ENCODE data around the gene NKTR. TPM values are rescaled to one million over a fixed set of nuclear protein-coding genes. Genes with fewer than 3 reads are reported as not detected.
"Not testable (repeated sequence)": the region's sequence is repeated elsewhere in the genome, so short reads cannot be mapped to it uniquely, and the experiment has no call there.

The NKTR gene
- total and polyA plus RNA-seq, 2 of the 13 experiments (the other 11 are each of a cell fraction or from before 2014, with no cell fraction given), result 41.3 to 59.6 TPM

- DNase-seq (ENCODE audit: low spot score); FAIRE-seq; H2AFZ ChIP-seq (ENCODE audit: low read length); H4K20me1 ChIP-seq (ENCODE audit: insufficient read depth, low read length); CTCF ChIA-PET (ENCODE audit: low intra/inter-chr PET ratio, low total read pairs); H3K9ac ChIP-seq (ENCODE audit: insufficient read depth, low read depth, low read length); H3K27me3 ChIP-seq (ENCODE audit: control insufficient read depth in 1 of 2, insufficient read depth in 2 of 2, low read length in 2 of 2); intact Hi-C loops (cut with micrococcal nuclease; ENCODE audit: unreplicated experiment); ATAC-seq; H3K4me3 ChIP-seq (replicated peaks in 1 of 3; ENCODE audit: insufficient read depth in 1 of 3, low read depth in 2 of 3, low read length in 3 of 3); H3K27ac ChIP-seq (ENCODE audit: extremely low read length, insufficient read depth, low read length); H3K9me3 ChIP-seq (ENCODE audit: low read length); POLR2A ChIA-PET; BruUV-seq (replicated peaks); in situ Hi-C loops (cut with HindIII; ENCODE audit: extremely low pct_ligation_motif_present, low pct_unique_long_range_greater_than_20kb); H3K4me2 ChIP-seq (ENCODE audit: low read depth, low read length): not testable (repeated sequence)
- 94% methylated on average over 7 of the region's 7 CpGs for WGBS (ENCODE audit: low lambda C conversion rate)
- H3K36me3 ChIP-seq (replicated peaks in 1 of 2; ENCODE audit: control insufficient read depth in 1 of 2, insufficient read depth in 2 of 2, low read length in 2 of 2), result peaks cover 0 to 14% of the 10 kb centered on the region in 2 experiments; a peak in 3 of 5 replicates
- TF ChIP-seq FOSL2 (CRISPR knock-in tag; IDR thresholded peaks at IDR 0.05), result 0 out of 2 replicates have a peak, but pooled peaks have one; percentile 6
- peaks cover 22% of the 10 kb centered on the region for H3K4me1 ChIP-seq (ENCODE audit: insufficient read depth, low read length)
- peaks cover 21% of the 10 kb centered on the region for H3K79me2 ChIP-seq (ENCODE audit: insufficient read depth, low read length)
These were observed 3.4 kb upstream of the NKTR start for GRCh38 chr3:42597098-42597497.

DNA sequence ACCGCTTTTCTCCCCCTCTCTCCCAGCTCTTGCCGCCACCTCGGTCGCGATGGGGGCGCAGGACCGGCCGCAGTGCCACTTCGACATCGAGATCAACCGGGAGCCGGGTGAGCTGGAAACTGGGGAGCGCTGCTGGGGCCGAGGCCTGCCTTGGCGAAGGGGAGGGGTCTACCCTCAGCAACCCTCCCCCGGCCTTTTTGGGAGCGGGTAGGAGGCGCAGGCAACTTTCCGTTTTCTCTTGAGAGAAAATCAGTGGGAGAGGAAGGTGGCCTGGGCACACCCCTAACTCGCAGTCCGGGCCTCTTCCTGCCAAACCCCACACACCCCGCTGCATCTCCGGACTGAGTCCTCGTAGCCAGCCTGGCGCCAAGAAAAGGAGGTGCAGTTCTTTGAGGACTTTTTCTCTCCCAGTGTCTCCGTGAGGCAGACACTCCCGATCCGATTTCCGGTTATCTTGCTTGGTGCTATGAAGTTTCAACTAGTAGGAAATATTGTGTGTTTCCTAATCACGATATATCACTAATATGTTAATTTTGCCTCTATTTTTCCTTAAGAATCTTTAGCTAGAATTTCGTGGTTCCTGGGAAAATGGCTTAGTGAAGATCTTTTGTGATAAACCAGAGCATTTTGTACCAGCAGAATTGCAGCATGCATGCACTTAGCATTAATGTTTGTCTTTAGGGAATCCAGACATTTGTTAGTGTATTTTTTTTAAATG lies 631 bp downstream of the NKTR start:
- intact Hi-C loops (cut with micrococcal nuclease; ENCODE audit: unreplicated experiment) (loop anchor here (2.0 to 5.0 kb wide), 2 partner anchors 28 to 131 kb away; no protein-coding TSS in a partner anchor), in situ Hi-C loops (cut with HindIII; ENCODE audit: extremely low pct_ligation_motif_present, low pct_unique_long_range_greater_than_20kb) (no loop called here)
- peak; percentile 16 for DNase-seq (ENCODE audit: low spot score)
- Histone ChIP-seq H3K27me3 (ENCODE audit: control insufficient read depth in 1 of 2, insufficient read depth in 2 of 2, low read length in 2 of 2) (no peaks in the 10 kb centered on the region; a peak in 1 of 5 replicates), H3K4me1 (ENCODE audit: insufficient read depth, low read length) (peaks cover 39% of the 10 kb centered on the region), H3K9me3 (ENCODE audit: low read length) (no peaks in the 10 kb centered on the region), H3K4me2 (ENCODE audit: low read depth, low read length) (peak overlapping the region; percentile 81), H3K9ac (ENCODE audit: insufficient read depth, low read depth, low read length) (peak overlapping the region; percentile 92), H4K20me1 (ENCODE audit: insufficient read depth, low read length) (peaks cover 35% of the 10 kb centered on the region), H3K79me2 (ENCODE audit: insufficient read depth, low read length) (peaks cover 52% of the 10 kb centered on the region), H3K4me3 (replicated peaks in 1 of 3; ENCODE audit: insufficient read depth in 1 of 3, low read depth in 2 of 3, low read length in 3 of 3) (peak overlapping the region; percentile 74 to 85 (median 79)), H3K36me3 (replicated peaks in 1 of 2; ENCODE audit: control insufficient read depth in 1 of 2, insufficient read depth in 2 of 2, low read length in 2 of 2) (no peaks in the 10 kb centered on the region; a peak in 1 of 5 replicates), H2AFZ (ENCODE audit: low read length) (no peak overlapping the region), H3K27ac (ENCODE audit: extremely low read length, insufficient read depth, low read length) (peak overlapping the region; percentile 98)
- under 1% methylated on average over 26 of the region's 31 CpGs for WGBS (ENCODE audit: low lambda C conversion rate)
- ChIA-PET POLR2A (interaction anchor here (0.6 to 3.6 kb wide), 22 partner anchors 8 to 228 kb away, joined by 3 to 76 read pairs (median 6); partner anchors contain the start of genes HIGD1A, SEC22C and SS18L2), CTCF (ENCODE audit: low intra/inter-chr PET ratio, low total read pairs) (no interaction called here)
- no peak for FAIRE-seq
- ATAC-seq, result no peak
- BruUV-seq (replicated peaks), result no TSS peak
- TF ChIP-seq, protein P1, sequence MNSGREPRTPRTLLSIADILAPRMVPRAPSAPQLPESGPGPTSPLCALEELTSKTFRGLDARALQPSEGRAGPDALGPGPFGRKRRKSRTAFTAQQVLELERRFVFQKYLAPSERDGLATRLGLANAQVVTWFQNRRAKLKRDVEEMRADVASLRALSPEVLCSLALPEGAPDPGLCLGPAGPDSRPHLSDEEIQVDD (CRISPR knock-in tag; IDR thresholded peaks at IDR 0.05; ENCODE audit: borderline replicate concordance), result 0 out of 2 replicates have a peak, but pooled peaks have one; percentile 40
- TF ChIP-seq ZNF746 (CRISPR knock-in tag; IDR thresholded peaks at IDR 0.05) (no peak), PRDM10 (CRISPR knock-in tag; IDR thresholded peaks at IDR 0.05; ENCODE audit: low read depth) (no peak), RBFOX2 (IDR thresholded peaks at IDR 0.05; ENCODE audit: low read depth, low read length) (peak; percentile 80), NCOA1 (CRISPR knock-in tag; IDR thresholded peaks at IDR 0.05) (peak; percentile 84; the same call in 1 of the 2 replicates), GATA4 (IDR thresholded peaks at IDR 0.05; ENCODE audit: borderline replicate concordance, low read depth) (no peak), HMGXB4 (CRISPR knock-in tag; IDR thresholded peaks at IDR 0.05; ENCODE audit: borderline replicate concordance in 1 of 2, low read depth in 1 of 2) (peak in 1 of 2 experiments; percentile 39; a peak in 1 of 4 replicates), ZNF737 (CRISPR knock-in tag; IDR thresholded peaks at IDR 0.05; ENCODE audit: borderline replicate concordance) (no peak), ZFX (CRISPR knock-in tag; IDR thresholded peaks at IDR 0.05; ENCODE audit: low read depth) (peak; percentile 48; the same call in 1 of the 2 replicates)
